KMS-11 (cell line): ENCODE measurements around the gene SMG1.
"Not testable (repeated sequence)": the region's sequence is repeated elsewhere in the genome, so short reads cannot be mapped to it uniquely, and the experiment has no call there.

Experiments
- H2AFZ ChIP-seq: fragments of 200-600 bp; sonication (generic); 2 replicates; pipeline ENCODE4 v1.6.1; 2016; ENCODE audit warnings: antibody characterized with exemption, mixed run types, low read depth
- H3K27ac ChIP-seq: fragments of 200-600 bp; sonication (generic); 2 replicates; pipeline ENCODE4 v1.6.1; 2016; ENCODE audit warnings: mild to moderate bottlenecking, mixed run types
- H3K27me3 ChIP-seq: fragments of 200-600 bp; sonication (generic); 2 replicates; pipeline ENCODE4 v1.6.1; 2017; ENCODE audit warnings: mild to moderate bottlenecking, low read depth, mixed run types, moderate library complexity; ENCODE audit not compliant: insufficient read depth
- H3K36me3 ChIP-seq: fragments of 200-600 bp; sonication (generic); 2 replicates; pipeline ENCODE4 v1.6.1; 2017; ENCODE audit warnings: mild to moderate bottlenecking, mixed run types; ENCODE audit not compliant: insufficient read depth
- H3K4me1 ChIP-seq: fragments of 200-600 bp; sonication (generic); 2 replicates; pipeline ENCODE4 v1.6.1; 2016; ENCODE audit warnings: mild to moderate bottlenecking, low read depth, mixed run types; ENCODE audit not compliant: poor library complexity, severe bottlenecking
- H3K4me2 ChIP-seq: fragments of 200-600 bp; sonication (generic); 2 replicates; pipeline ENCODE4 v1.7.0; 2016; ENCODE audit warnings: mild to moderate bottlenecking, mixed run types
- H3K4me3 ChIP-seq: fragments of 200-600 bp; sonication (generic); IDR thresholded peaks from 2 replicates; pipeline ENCODE4 v1.6.1; 2017; ENCODE audit warnings: low read depth, low read length, mixed read lengths; ENCODE audit not compliant: insufficient read depth
- H3K79me2 ChIP-seq: fragments of 200-600 bp; sonication (generic); 2 replicates; pipeline ENCODE4 v1.6.1; 2016; ENCODE audit warnings: low read depth, mixed run types; ENCODE audit not compliant: insufficient read depth
- H3K9ac ChIP-seq: fragments of 200-600 bp; sonication (generic); 2 replicates; pipeline ENCODE4 v1.6.1; 2016; ENCODE audit warnings: mild to moderate bottlenecking, mixed run types
- H4K20me1 ChIP-seq: fragments of 200-600 bp; sonication (generic); 2 replicates; pipeline ENCODE4 v1.6.1; 2016; ENCODE audit warnings: mild to moderate bottlenecking, mixed run types; ENCODE audit not compliant: insufficient read depth
- TF ChIP-seq, protein P1 (sequence below): fragments of 200-600 bp; sonication (generic); conservative IDR thresholded peaks from 2 replicates; pipeline ENCODE4 v1.6.1; 2017; ENCODE audit warnings: low read depth, mild to moderate bottlenecking, antibody characterized with exemption, low read length, moderate library complexity, mixed read lengths

The SMG1 gene

DNA sequence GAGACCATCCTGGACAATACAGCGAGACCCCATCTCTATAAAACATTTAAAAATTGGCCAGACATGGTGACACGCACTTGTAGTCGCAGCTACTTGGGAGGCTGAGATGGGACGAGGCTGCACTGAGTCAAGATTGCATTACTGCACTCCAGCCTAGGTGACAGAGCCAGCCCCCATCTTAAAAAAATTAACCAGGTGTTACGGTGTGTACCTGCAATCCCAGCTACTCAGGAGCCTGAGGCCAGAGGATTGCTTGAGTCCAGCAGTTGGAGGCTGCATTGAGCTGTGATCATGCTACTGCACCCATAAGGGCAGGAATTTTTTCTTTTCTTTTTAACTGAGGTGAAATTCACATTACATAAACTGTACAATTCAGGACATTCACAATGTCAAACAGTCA, 40.6 kb upstream of the SMG1 start:
- Histone ChIP-seq H3K27me3 (no peaks in the 10 kb centered on the region), H3K36me3 (no peaks in the 10 kb centered on the region), H3K9ac (no peak overlapping the region), H3K79me2 (no peaks in the 10 kb centered on the region), H3K4me1 (peaks cover 9% of the 10 kb centered on the region), H2AFZ (no peak overlapping the region), H3K4me2 (no peak overlapping the region), H3K27ac (no peak overlapping the region), H3K4me3 (no peak overlapping the region), H4K20me1 (no peaks in the 10 kb centered on the region)
- TF ChIP-seq, protein P1, sequence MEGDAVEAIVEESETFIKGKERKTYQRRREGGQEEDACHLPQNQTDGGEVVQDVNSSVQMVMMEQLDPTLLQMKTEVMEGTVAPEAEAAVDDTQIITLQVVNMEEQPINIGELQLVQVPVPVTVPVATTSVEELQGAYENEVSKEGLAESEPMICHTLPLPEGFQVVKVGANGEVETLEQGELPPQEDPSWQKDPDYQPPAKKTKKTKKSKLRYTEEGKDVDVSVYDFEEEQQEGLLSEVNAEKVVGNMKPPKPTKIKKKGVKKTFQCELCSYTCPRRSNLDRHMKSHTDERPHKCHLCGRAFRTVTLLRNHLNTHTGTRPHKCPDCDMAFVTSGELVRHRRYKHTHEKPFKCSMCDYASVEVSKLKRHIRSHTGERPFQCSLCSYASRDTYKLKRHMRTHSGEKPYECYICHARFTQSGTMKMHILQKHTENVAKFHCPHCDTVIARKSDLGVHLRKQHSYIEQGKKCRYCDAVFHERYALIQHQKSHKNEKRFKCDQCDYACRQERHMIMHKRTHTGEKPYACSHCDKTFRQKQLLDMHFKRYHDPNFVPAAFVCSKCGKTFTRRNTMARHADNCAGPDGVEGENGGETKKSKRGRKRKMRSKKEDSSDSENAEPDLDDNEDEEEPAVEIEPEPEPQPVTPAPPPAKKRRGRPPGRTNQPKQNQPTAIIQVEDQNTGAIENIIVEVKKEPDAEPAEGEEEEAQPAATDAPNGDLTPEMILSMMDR = no peak

DNA sequence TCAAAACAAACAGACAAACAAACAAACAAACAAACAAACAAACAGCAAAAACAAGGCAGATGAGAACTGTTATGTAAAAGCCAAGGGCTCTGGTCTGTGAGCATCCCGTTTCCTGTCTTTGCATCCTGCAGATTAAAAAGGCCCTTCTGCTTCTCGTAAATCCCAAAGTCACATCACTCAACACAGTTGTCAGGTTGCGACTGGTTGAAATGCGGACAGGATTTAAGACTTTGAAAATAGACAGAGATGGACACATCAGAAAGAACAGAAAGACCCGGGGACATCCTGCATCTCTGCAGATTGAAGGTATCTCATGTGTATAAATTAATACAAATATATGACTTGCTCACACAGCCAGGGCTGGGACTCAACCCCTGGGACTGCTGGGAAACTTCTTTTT, 39.3 kb upstream of the SMG1 start:
- H3K79me2 ChIP-seq = no peaks in the 10 kb centered on the region
- H4K20me1 ChIP-seq = no peaks in the 10 kb centered on the region
- H3K4me1 ChIP-seq = peaks cover 9% of the 10 kb centered on the region
- H3K4me2 ChIP-seq = no peak overlapping the region
- TF ChIP-seq, protein P1 = no peak
- no peak overlapping the region for H3K27ac ChIP-seq
- no peak overlapping the region for H3K9ac ChIP-seq
- no peaks in the 10 kb centered on the region for H3K27me3 ChIP-seq
- no peaks in the 10 kb centered on the region for H3K36me3 ChIP-seq
- no peak overlapping the region for H3K4me3 ChIP-seq
- no peak overlapping the region for H2AFZ ChIP-seq

DNA sequence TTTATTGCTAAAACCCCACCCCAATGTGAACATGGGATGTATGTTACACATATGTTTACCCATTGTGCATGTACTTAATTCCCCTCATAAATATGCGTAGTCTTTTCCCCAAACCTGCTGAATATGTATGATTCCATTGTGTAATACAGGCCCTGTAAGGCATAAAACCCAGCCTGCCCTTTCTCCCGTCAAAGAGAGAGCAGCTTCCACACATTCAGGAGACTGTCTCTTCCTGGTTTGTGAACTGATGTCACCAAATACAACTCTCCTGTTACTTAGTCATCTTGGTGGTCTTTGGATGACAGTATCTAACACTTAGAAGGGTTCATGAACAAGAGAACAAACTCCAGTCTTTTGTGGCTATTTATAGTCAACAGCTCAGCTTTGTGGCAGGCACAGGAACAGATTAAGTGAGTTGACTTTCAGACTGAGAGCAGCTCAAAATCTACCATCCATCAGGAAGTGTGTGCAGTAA, 32.9 kb upstream of the SMG1 start:
- no peak overlapping the region for H3K9ac ChIP-seq
- H2AFZ ChIP-seq = no peak overlapping the region

DNA sequence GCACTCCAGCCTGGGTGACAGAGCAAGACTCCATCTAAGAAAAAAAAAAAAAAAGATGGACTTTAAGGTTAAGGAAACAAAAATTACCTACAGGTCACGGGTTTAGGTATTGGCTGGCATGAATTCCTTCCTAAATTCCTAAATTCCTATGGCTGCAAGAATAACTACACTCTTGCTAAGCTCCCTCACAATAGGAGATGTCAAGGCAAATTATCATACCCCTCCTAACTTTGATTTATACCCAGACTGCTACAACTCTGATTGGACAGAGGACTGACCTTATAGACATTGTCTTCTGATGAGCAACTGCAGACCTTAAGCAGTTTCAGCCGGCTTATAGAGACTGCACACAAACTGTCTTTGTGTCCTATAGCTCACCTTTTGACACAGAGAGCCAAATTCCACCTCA, 32.4 kb upstream of the SMG1 start:
- Histone ChIP-seq H3K36me3 (no peaks in the 10 kb centered on the region), H3K79me2 (no peaks in the 10 kb centered on the region), H4K20me1 (no peaks in the 10 kb centered on the region), H3K4me1 (no peaks in the 10 kb centered on the region), H3K9ac (no peak overlapping the region), H3K27ac (no peak overlapping the region), H3K4me3 (no peak overlapping the region), H2AFZ (no peak overlapping the region), H3K27me3 (no peaks in the 10 kb centered on the region), H3K4me2 (no peak overlapping the region)
- TF ChIP-seq, protein P1 = no peak

More for the DNA sequence above, 32.9 kb upstream of the SMG1 start:
- no peak overlapping the region for H3K27ac ChIP-seq
- no peaks in the 10 kb centered on the region for H3K79me2 ChIP-seq
- H3K4me3 ChIP-seq = no peak overlapping the region
- H3K27me3 ChIP-seq = no peaks in the 10 kb centered on the region
- no peaks in the 10 kb centered on the region for H3K4me1 ChIP-seq
- H4K20me1 ChIP-seq = no peaks in the 10 kb centered on the region
- H3K4me2 ChIP-seq = no peak overlapping the region
- H3K36me3 ChIP-seq = no peaks in the 10 kb centered on the region
- TF ChIP-seq, protein P1 = no peak

DNA sequence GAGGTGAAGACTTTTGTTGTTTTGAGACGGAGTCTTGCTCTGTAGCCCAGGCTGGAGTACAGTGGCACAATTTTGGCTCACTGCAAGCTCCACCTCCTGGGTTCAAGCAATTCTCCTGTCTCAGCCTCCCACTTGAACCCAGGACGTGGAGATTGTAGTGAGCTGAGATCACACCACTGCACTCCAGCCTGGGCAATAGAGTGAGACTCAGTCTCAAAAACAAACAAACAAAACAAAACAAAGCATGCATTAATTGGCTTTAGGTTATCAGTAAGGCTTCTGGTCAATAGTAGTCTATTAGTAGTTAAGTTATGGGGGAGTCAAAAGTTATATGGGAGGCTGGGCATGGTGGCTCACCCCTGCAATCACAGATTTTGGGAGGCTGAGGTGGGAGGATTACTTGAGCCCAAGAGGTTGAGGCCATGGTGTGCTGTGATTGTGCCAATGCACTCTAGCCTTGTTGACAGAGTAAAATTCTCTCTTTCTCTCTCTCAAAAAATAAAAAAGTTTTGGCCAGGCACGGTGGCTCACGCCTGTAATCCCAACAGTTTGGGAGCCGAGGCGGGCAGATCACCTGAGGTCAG, 30.5 kb upstream of the SMG1 start:
- not testable (repeated sequence) for H3K79me2 ChIP-seq, H3K4me3 ChIP-seq, H3K27me3 ChIP-seq, H4K20me1 ChIP-seq, H3K9ac ChIP-seq, H2AFZ ChIP-seq, H3K36me3 ChIP-seq, H3K4me2 ChIP-seq, H3K27ac ChIP-seq, H3K4me1 ChIP-seq

DNA sequence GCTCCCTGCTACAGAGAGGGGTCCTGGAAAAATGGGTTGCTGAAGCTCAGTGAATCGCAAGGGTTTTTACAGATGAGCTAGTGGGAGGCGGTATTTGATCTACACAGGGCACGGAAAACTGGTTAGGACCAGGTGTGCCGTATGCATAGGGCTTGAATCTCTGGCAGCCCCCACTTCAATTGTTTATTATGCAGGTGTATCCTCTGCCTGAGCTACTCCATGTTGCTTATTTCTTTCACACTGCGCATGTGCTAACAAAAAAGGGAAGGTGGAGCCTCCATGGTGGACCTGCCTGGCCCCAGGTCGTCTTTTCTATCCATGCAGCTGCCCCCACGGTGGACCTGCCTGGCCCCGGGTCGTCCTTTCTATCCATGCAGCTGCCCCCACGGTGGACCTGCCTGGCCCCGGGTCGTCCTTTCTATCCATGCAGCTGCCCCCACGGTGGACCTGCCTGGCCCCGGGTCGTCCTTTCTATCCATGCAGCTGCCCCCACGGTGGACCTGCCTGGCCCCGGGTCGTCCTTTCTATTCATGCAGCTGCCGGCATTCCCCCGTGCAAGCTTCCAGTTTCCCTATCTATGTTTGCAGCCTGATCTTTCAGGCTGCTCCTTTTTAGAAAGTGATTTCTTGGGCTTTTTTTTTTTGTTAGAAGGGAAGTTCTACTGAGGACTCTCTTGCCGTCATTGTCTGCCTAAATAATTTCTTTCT, 29.8 kb upstream of the SMG1 start:
- not testable (repeated sequence) for H4K20me1 ChIP-seq, H3K4me3 ChIP-seq, H3K4me1 ChIP-seq, H3K4me2 ChIP-seq, H3K9ac ChIP-seq, H3K27me3 ChIP-seq, H3K79me2 ChIP-seq, H3K27ac ChIP-seq, H3K36me3 ChIP-seq, H2AFZ ChIP-seq
